ENCODE results near the gene P2RX7.
"Not testable (repeated sequence)": the region's sequence is repeated elsewhere in the genome, so short reads cannot be mapped to it uniquely, and the experiment has no call there.

Gene P2RX7

GRCh38 chr12:121139286-121139685 lies 6.6 kb downstream of the P2RX7 start:
- no peak for DNase-seq

- DNase-seq, result no peak
Measured at GRCh38 chr12:121142171-121142950, 9.7 kb downstream of the P2RX7 start.

GRCh38 chr12:121144416-121144914 lies 11.8 kb downstream of the P2RX7 start:
- DNase-seq, result no peak

GRCh38 chr12:121145221-121145620 lies 12.5 kb downstream of the P2RX7 start:
- DNase-seq, result no peak

- not testable (repeated sequence) for DNase-seq
Measured at GRCh38 chr12:121149289-121149688, 16.6 kb downstream of the P2RX7 start.

GRCh38 chr12:121154793-121155375 lies 22.2 kb downstream of the P2RX7 start:
- DNase-seq, result no peak

- DNase-seq, result no peak
Measured at GRCh38 chr12:121156365-121156764, 23.7 kb downstream of the P2RX7 start.

GRCh38 chr12:121158085-121158484 lies 25.4 kb downstream of the P2RX7 start:
- DNase-seq, result no peak

GRCh38 chr12:121158728-121159351 lies 26.2 kb downstream of the P2RX7 start:
- DNase-seq, result not testable (repeated sequence)

- no peak for DNase-seq
Measured at GRCh38 chr12:121159467-121160307, 27.0 kb downstream of the P2RX7 start.

GRCh38 chr12:121162384-121162783 lies 29.7 kb downstream of the P2RX7 start:
- no peak for DNase-seq

- no peak for DNase-seq
Measured at GRCh38 chr12:121162985-121163384, 30.3 kb downstream of the P2RX7 start.

- not testable (repeated sequence) for DNase-seq
Measured at GRCh38 chr12:121164839-121165238, 32.2 kb downstream of the P2RX7 start.

GRCh38 chr12:121165316-121165715 lies 32.6 kb downstream of the P2RX7 start:
- DNase-seq, result no peak

GRCh38 chr12:121166356-121166755 lies 33.7 kb downstream of the P2RX7 start:
- DNase-seq, result no peak

- no peak for DNase-seq
Measured at GRCh38 chr12:121167232-121167820, 34.6 kb downstream of the P2RX7 start.

- DNase-seq, result no peak
Measured at GRCh38 chr12:121167951-121168350, 35.3 kb downstream of the P2RX7 start.

- no peak for DNase-seq
Measured at GRCh38 chr12:121170151-121170550, 37.5 kb downstream of the P2RX7 start.

GRCh38 chr12:121170611-121171260 lies 38.1 kb downstream of the P2RX7 start:
- no peak for DNase-seq

GRCh38 chr12:121172145-121172544 lies 39.5 kb downstream of the P2RX7 start:
- DNase-seq, result no peak

GRCh38 chr12:121175383-121176119 lies 42.9 kb downstream of the P2RX7 start:
- DNase-seq, result no peak

All from NCI-H187 treated with DMSO at 0.1 percent for 48 hours (cell line).